ENCODE measurements around the gene ACVR1. TPM values are rescaled to one million over a fixed set of nuclear protein-coding genes. Genes with fewer than 3 reads are reported as not detected.

The ACVR1 gene
- total and polyA plus RNA-seq, 7 experiments from 2014 or later = 6.0 to 42.0 (median 17.8) TPM

DNA sequence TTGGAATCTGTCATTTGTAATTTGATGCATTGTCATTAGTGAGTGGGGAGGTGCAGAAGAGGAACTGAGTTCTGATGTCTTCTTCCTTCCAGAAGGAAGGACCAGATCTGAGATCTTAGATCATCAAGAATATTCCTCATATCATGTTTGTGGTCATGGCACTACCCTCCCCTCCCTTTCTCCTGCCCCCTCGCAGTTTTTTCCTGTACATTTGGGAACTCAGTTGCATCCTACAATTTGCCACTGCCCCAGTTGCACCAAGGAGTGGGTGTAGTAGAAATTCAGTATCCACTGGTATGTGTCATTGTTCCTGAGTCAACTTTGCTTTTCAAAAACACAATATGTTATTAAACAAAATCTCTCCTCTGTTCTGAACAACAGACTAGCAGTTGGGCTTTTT is 26.6 kb upstream of the ACVR1 start:
- no peak overlapping the region for H3K27ac ChIP-seq (ENCODE audit: low read depth, low read length)
- H3K27me3 ChIP-seq (ENCODE audit: control insufficient read depth in 2 of 2, insufficient read depth in 2 of 2, low read length in 2 of 2) = no peaks in the 10 kb centered on the region
- no peak overlapping the region for H3K4me3 Mint-ChIP-seq
- no peaks in the 10 kb centered on the region for H3K27me3 Mint-ChIP-seq
- ChIA-PET CTCF (no interaction called here), POLR2A (interaction anchor here (2.8 kb wide), 1 partner anchor 26 kb away, joined by 12 read pairs; the partner anchor contains the start of gene ACVR1)
- peak overlapping the region in 4 of 9 donors; percentile 30 to 75 (median 71) for H3K27ac Mint-ChIP-seq
- H3K9me3 ChIP-seq (ENCODE audit: control insufficient read depth in 2 of 3, low read length in 3 of 3) = no peaks in the 10 kb centered on the region
- H3K36me3 Mint-ChIP-seq = peaks cover 0 to 11% (median 0%) of the 10 kb centered on the region in 5 donors
- intact Hi-C loops (cut with micrococcal nuclease) = loop anchor here (5.0 kb wide), 1 partner anchor 35 kb away; no protein-coding TSS in a partner anchor
- H3K4me1 ChIP-seq (ENCODE audit: control insufficient read depth in 2 of 2, insufficient read depth in 2 of 2, low read length in 2 of 2) = peaks cover 33 to 35% of the 10 kb centered on the region in 2 donors
- no peaks in the 10 kb centered on the region for H3K36me3 ChIP-seq (ENCODE audit: control insufficient read depth in 2 of 3, insufficient read depth in 3 of 3, low read length in 3 of 3)
- H3K4me3 ChIP-seq (ENCODE audit: low read length) = no peak overlapping the region
- H3K4me1 Mint-ChIP-seq = peaks cover 26 to 44% (median 38%) of the 10 kb centered on the region in 7 donors
- no peak for DNase-seq
- H3K9me3 Mint-ChIP-seq = peaks cover 0 to 2% (median 0%) of the 10 kb centered on the region in 11 donors
- ATAC-seq = no peak

DNA sequence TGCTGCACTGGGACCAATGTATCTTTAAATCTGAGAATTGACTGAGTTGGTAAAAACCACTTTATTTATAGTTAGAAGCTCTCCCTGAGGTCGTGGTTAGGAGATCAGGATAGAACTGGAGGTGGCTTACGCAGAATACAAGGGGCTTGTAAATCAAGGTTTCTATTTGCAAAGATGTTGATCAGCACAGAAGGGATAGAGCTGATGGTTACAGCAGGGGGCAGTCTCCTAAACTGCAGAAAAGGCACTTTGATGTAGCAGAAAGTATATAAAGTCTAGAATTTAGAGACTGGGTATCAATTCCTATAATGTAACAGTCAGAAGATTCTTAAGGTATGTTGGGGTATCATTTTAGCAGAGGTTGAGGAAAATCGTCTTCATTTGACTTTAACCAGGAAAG is 25.2 kb upstream of the ACVR1 start:
- no peaks in the 10 kb centered on the region for H3K9me3 ChIP-seq (ENCODE audit: control insufficient read depth in 2 of 3, low read length in 3 of 3)
- H3K27me3 Mint-ChIP-seq = no peaks in the 10 kb centered on the region
- no peak overlapping the region for H3K4me3 ChIP-seq (ENCODE audit: low read length)
- intact Hi-C loops (cut with micrococcal nuclease) = loop anchor here (1.0 to 5.0 kb wide), 2 partner anchors 34 to 109 kb away; no protein-coding TSS in a partner anchor
- peaks cover 0 to 4% (median 0%) of the 10 kb centered on the region in 11 donors for H3K9me3 Mint-ChIP-seq
- POLR2A ChIA-PET = interaction anchor here (1.3 to 2.8 kb wide), 2 partner anchors 25 to 31 kb away, joined by 4 to 12 read pairs; partner anchors contain the start of gene ACVR1
- H3K27me3 ChIP-seq (ENCODE audit: control insufficient read depth in 2 of 2, insufficient read depth in 2 of 2, low read length in 2 of 2) = no peaks in the 10 kb centered on the region
- H3K36me3 ChIP-seq (ENCODE audit: control insufficient read depth in 2 of 3, insufficient read depth in 3 of 3, low read length in 3 of 3) = no peaks in the 10 kb centered on the region
- CTCF ChIA-PET = interaction anchor here (0.5 to 1.4 kb wide), 9 partner anchors 9 to 575 kb away, joined by 3 to 7 read pairs (median 4); partner anchors contain the start of gene ACVR1
- peaks cover 44 to 46% of the 10 kb centered on the region in 2 donors for H3K4me1 ChIP-seq (ENCODE audit: control insufficient read depth in 2 of 2, insufficient read depth in 2 of 2, low read length in 2 of 2)
- peak overlapping the region in 2 of 10 donors; percentile 89 to 92 for H3K4me3 Mint-ChIP-seq
- H3K27ac Mint-ChIP-seq = peak overlapping the region in 6 of 9 donors; percentile 16 to 98 (median 82)
- H3K27ac ChIP-seq (ENCODE audit: low read depth, low read length) = no peak overlapping the region
- H3K36me3 Mint-ChIP-seq = peaks cover 0 to 17% (median 0%) of the 10 kb centered on the region in 5 donors
- no peak for ATAC-seq
- H3K4me1 Mint-ChIP-seq = peaks cover 38 to 58% (median 52%) of the 10 kb centered on the region in 7 donors
- DNase-seq = peak in 1 of 9 donors; percentile 24

DNA sequence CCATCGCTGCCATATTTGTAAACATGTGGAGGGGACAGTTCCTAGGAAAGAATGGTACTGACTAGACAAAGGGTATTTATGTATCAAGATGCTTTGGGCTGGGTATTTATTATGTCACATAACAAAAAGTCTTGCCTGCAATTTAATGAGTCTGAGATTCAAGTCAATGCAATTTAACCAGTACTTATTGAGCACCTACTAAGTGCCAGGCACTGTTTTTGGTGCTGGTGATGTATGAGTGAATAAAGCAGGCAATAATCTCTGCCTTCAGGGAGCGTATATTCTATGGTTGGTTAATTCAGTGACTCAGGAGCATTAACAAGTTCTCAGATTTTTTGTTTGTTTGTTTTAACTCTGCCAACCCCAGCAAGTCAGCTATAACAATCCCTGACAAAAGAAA is 24.6 kb upstream of the ACVR1 start:
- Mint-ChIP-seq H3K36me3 (peaks cover 0 to 18% (median 0%) of the 10 kb centered on the region in 5 donors), H3K27me3 (no peaks in the 10 kb centered on the region), H3K9me3 (peaks cover 0 to 4% (median 0%) of the 10 kb centered on the region in 11 donors), H3K4me1 (peaks cover 40 to 63% (median 57%) of the 10 kb centered on the region in 7 donors), H3K27ac (peak overlapping the region in 7 of 9 donors; percentile 20 to 98 (median 96)), H3K4me3 (peak overlapping the region in 4 of 10 donors; percentile 83 to 92 (median 88))
- Histone ChIP-seq H3K4me3 (ENCODE audit: low read length) (peak overlapping the region; percentile 1), H3K27ac (ENCODE audit: low read depth, low read length) (peak overlapping the region; percentile 18), H3K9me3 (ENCODE audit: control insufficient read depth in 2 of 3, low read length in 3 of 3) (no peaks in the 10 kb centered on the region), H3K27me3 (ENCODE audit: control insufficient read depth in 2 of 2, insufficient read depth in 2 of 2, low read length in 2 of 2) (no peaks in the 10 kb centered on the region), H3K4me1 (ENCODE audit: control insufficient read depth in 2 of 2, insufficient read depth in 2 of 2, low read length in 2 of 2) (peaks cover 44 to 51% of the 10 kb centered on the region in 2 donors), H3K36me3 (ENCODE audit: control insufficient read depth in 2 of 3, insufficient read depth in 3 of 3, low read length in 3 of 3) (no peaks in the 10 kb centered on the region)
- ChIA-PET CTCF (interaction anchor here (0.5 to 1.4 kb wide), 7 partner anchors 8 to 98 kb away, joined by 3 to 7 read pairs (median 5); partner anchors contain the start of gene ACVR1), POLR2A (interaction anchor here (0.6 to 2.8 kb wide), 5 partner anchors 10 to 1436 kb away, joined by 3 to 12 read pairs (median 4); partner anchors contain the start of gene ACVR1)
- DNase-seq (no peak), ATAC-seq (no peak)
- intact Hi-C loops (cut with micrococcal nuclease) = loop anchor here (1.0 to 5.0 kb wide), 2 partner anchors 33 to 110 kb away; no protein-coding TSS in a partner anchor

DNA sequence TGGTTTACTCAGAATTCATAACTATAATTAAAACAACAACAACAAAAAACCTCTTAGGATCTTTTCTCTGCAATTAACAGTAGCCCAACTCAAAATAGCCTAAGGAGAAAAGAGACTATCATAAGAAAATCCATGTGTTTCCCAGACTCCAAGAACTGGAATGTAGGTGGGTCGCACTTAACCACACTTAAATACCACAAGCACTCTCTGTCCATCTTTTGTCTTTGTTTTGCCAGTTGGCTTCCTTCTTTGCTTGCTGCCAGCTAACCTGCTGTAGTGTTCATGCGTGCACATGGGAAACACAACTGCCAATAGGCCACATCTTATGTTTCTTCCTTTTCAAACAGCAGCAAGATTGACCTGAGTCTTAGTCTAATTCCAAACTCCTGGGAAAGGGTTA is 24.1 kb upstream of the ACVR1 start:
- Mint-ChIP-seq H3K27ac (peak overlapping the region; percentile 39 to 99 (median 96)), H3K4me3 (peak overlapping the region in 9 of 10 donors; percentile 0 to 92 (median 81)), H3K9me3 (peaks cover 0 to 4% (median 0%) of the 10 kb centered on the region in 11 donors), H3K27me3 (no peaks in the 10 kb centered on the region), H3K36me3 (peaks cover 0 to 20% (median 0%) of the 10 kb centered on the region in 5 donors), H3K4me1 (peaks cover 40 to 67% (median 62%) of the 10 kb centered on the region in 7 donors)
- DNase-seq (no peak), ATAC-seq (no peak)
- no peaks in the 10 kb centered on the region for H3K27me3 ChIP-seq (ENCODE audit: control insufficient read depth in 2 of 2, insufficient read depth in 2 of 2, low read length in 2 of 2)
- peak overlapping the region; percentile 1 for H3K4me3 ChIP-seq (ENCODE audit: low read length)
- no peaks in the 10 kb centered on the region for H3K9me3 ChIP-seq (ENCODE audit: control insufficient read depth in 2 of 3, low read length in 3 of 3)
- intact Hi-C loops (cut with micrococcal nuclease) = loop anchor here (5.0 kb wide), 1 partner anchor 33 kb away; no protein-coding TSS in a partner anchor
- peak overlapping the region; percentile 18 for H3K27ac ChIP-seq (ENCODE audit: low read depth, low read length)
- ChIA-PET POLR2A (interaction anchor here (0.6 to 2.8 kb wide), 4 partner anchors 10 to 1436 kb away, joined by 3 to 12 read pairs (median 6); partner anchors contain the start of gene ACVR1), CTCF (interaction anchor here (1.4 to 2.3 kb wide), 3 partner anchors 8 to 24 kb away, joined by 7 to 12 read pairs (median 7); partner anchors contain the start of gene ACVR1)
- H3K36me3 ChIP-seq (ENCODE audit: control insufficient read depth in 2 of 3, insufficient read depth in 3 of 3, low read length in 3 of 3) = no peaks in the 10 kb centered on the region
- peaks cover 44 to 55% of the 10 kb centered on the region in 2 donors for H3K4me1 ChIP-seq (ENCODE audit: control insufficient read depth in 2 of 2, insufficient read depth in 2 of 2, low read length in 2 of 2)

- ChIA-PET POLR2A (interaction anchor here (0.9 to 4.9 kb wide), 6 partner anchors 23 to 460 kb away, joined by 3 to 50 read pairs (median 4); partner anchors contain the start of genes ACVR1 and ACVR1C), CTCF (interaction anchor here (0.6 to 2.3 kb wide), 6 partner anchors 23 to 572 kb away, joined by 3 to 12 read pairs (median 4); partner anchors contain the start of gene ACVR1)
- Mint-ChIP-seq H3K4me1 (peaks cover 45 to 73% (median 68%) of the 10 kb centered on the region in 7 donors), H3K36me3 (peaks cover 0 to 18% (median 0%) of the 10 kb centered on the region in 5 donors), H3K4me3 (peak overlapping the region; percentile 74 to 93 (median 84)), H3K27ac (peak overlapping the region; percentile 94 to 100 (median 98)), H3K27me3 (no peaks in the 10 kb centered on the region), H3K9me3 (peaks cover 0 to 4% (median 0%) of the 10 kb centered on the region in 11 donors)
- intact Hi-C loops (cut with micrococcal nuclease) = loop anchor here (1.0 to 10.0 kb wide), 17 partner anchors 8 to 1813 kb away; partner anchors contain the start of genes ACVR1C (in 2 of the 2), CCDC148 (in 1 of the 2), CYTIP (in 1 of the 2) and ERMN (in 1 of the 2)
- peak in 2 of 9 donors; percentile 22 to 37 for DNase-seq
- Histone ChIP-seq H3K36me3 (ENCODE audit: control insufficient read depth in 2 of 3, insufficient read depth in 3 of 3, low read length in 3 of 3) (no peaks in the 10 kb centered on the region), H3K4me1 (ENCODE audit: control insufficient read depth in 2 of 2, insufficient read depth in 2 of 2, low read length in 2 of 2) (peaks cover 44 to 59% of the 10 kb centered on the region in 2 donors), H3K27me3 (ENCODE audit: control insufficient read depth in 2 of 2, insufficient read depth in 2 of 2, low read length in 2 of 2) (no peaks in the 10 kb centered on the region), H3K9me3 (ENCODE audit: control insufficient read depth in 2 of 3, low read length in 3 of 3) (no peaks in the 10 kb centered on the region), H3K27ac (ENCODE audit: low read depth, low read length) (peak overlapping the region; percentile 78), H3K4me3 (ENCODE audit: low read length) (peak overlapping the region; percentile 26)
- no peak for ATAC-seq
These were observed 23.2 kb upstream of the ACVR1 start for GRCh38 chr2:157899125-157899839.
